Cardiac septum (tissue), 1 donor: ENCODE data around the gene NXNL2. TPM values are rescaled to one million over a fixed set of nuclear protein-coding genes. Genes with fewer than 3 reads are reported as not detected.
A peak's percentile ranks its signal among the peaks of the same experiment; 100 is the strongest.

Experiments
- DNase-seq: peaks from one replicate; pipeline ENCODE4 v3.0.0-alpha.2; 2020; ENCODE audit warnings: low spot score
- intact Hi-C: fragments of 100-400 bp; cut with DNase I; formaldehyde crosslinking; loops from one replicate; pipeline ENCODE4 v1.14.0; 2022
- long read RNA-seq: library from polyadenylated mRNA; unstranded; transcript quantifications from one replicate; pipeline ENCODE4 v2.0.0, GENCODE V29; 2021
- total RNA-seq: library from RNA; stranded (reverse); fragmentation: NEBNext Ultra II Directional; extraction: Animal tissue kit (Norgen Biotek cat#: 25700); gene quantifications from one replicate; pipeline ENCODE4 v1.2.1, GENCODE V29; 2021
- donor health status: DM: no; HTN: no; CAD: no.

Gene NXNL2
- not detected for total RNA-seq
- long read RNA-seq = 0 reads

DNA sequence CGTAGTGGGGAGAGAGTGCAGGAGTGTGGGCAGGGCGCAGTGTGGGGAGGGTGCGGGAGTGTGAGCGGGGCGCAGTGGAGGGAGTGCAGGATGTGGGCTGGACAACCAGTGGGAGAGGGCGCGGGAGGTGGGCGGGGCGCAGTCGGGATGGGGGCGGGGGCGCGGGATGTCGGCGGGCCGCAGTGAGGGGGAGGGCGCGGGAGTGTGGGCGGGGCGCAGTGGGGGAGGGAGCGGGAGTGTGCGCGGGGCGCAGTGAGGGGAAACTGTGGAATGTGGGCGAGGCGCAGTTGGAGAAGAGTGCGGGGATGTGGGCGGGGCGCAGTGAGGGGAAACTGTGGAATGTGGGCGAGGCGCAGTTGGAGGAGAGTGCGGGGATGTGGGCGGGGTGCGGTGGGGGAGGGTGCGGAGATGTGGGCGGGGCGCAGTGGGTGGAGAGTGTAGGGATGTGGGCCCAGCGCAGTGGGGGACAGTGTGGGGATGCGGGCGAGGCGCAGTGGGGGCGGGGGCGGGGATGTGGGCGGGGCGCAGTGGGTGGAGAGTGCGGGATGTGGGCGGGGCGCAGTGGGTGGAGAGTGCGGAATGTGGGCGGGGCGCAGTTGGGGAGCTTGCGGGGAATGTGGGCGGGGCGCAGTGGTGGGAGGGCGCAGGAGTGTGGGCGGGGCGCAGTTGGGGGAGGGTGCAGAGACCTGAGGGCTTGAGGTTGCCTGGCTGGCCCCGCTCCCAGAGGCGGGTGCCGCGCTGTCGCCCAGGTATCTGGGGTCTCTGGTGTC, at the start of gene NXNL2:
TSS of gene NXNL2 (plus strand) at position 723 of the 770 bp plus-strand sequence. CDS start 257 bp downstream, outside the sequence.
- intact Hi-C loops = no loop called here
- peak; percentile 93 for DNase-seq

GRCh38 chr9:88488166-88488565, 46.8 kb upstream of the NXNL2 start:
- no peak for DNase-seq
- intact Hi-C loops = no loop called here

- intact Hi-C loops = no loop called here
- DNase-seq = no peak
Measured at GRCh38 chr9:88494983-88495721, 39.8 kb upstream of the NXNL2 start.

- DNase-seq = no peak
- intact Hi-C loops = no loop called here
Measured at GRCh38 chr9:88497224-88497623, 37.8 kb upstream of the NXNL2 start.

GRCh38 chr9:88498880-88499279, 36.1 kb upstream of the NXNL2 start:
- intact Hi-C loops = no loop called here
- DNase-seq = no peak

GRCh38 chr9:88501086-88501485, 33.9 kb upstream of the NXNL2 start:
- intact Hi-C loops = no loop called here
- DNase-seq = no peak

DNA sequence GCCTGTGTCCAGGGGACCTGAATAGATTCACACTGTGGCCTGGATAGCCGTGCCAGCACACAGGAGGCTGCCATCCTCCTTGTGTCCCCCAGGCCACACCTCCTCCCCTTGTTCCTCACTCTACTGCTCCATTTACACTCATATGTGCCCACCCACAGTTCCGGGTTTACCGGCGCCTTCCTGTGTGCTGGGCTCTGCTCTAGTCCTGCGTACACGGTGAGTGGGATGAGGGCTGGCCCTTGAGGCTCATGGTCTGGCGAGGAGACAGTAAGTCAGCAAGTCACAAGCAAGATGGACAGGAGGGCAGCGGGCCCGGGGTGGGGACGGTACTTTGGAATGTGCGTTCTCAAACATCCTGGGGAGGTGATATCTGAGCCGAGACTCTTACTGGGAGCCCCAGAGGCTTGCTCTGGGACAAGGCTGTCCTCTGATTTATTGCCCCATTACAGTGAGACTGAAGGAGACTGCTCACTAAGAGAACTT, 32.4 kb upstream of the NXNL2 start:
- no peak for DNase-seq
- intact Hi-C loops = no loop called here

GRCh38 chr9:88503081-88503844, 31.7 kb upstream of the NXNL2 start:
- intact Hi-C loops = no loop called here

GRCh38 chr9:88503845-88504764, 30.9 kb upstream of the NXNL2 start:
- DNase-seq = no peak
- intact Hi-C loops = no loop called here

More at GRCh38 chr9:88503081-88503844, 31.7 kb upstream of the NXNL2 start:
- DNase-seq = no peak

GRCh38 chr9:88508326-88508725, 26.7 kb upstream of the NXNL2 start:
- intact Hi-C loops = no loop called here
- DNase-seq = no peak

GRCh38 chr9:88511906-88512305, 23.1 kb upstream of the NXNL2 start:
- peak; percentile 12 for DNase-seq
- intact Hi-C loops = no loop called here

- peak; percentile 19 for DNase-seq
- intact Hi-C loops = no loop called here
Measured at GRCh38 chr9:88514247-88514646, 20.7 kb upstream of the NXNL2 start.

DNA sequence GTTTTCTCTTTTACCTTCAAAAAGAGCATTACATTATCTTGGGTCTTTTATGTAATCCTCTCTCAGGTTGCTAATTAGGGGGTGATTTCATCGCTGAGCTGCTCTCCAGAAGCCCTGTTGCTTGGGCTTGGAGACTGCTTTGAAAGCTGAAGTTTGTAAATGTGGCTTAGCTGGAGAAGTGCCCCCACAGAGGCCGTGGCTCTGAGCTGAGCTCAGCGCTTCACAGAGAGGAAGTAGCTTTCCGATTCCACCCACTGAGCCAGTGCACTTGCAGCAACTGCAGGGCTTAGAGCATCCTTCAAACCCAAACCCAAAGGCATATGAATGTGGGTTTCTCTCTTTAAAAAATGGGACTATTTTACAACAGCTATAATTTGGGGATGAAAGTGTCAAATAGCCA, 13.7 kb upstream of the NXNL2 start:
- intact Hi-C loops = no loop called here

GRCh38 chr9:88522360-88522759, 12.6 kb upstream of the NXNL2 start:
- intact Hi-C loops = no loop called here
- no peak for DNase-seq

More for the DNA sequence above, 13.7 kb upstream of the NXNL2 start:
- DNase-seq = no peak

DNA sequence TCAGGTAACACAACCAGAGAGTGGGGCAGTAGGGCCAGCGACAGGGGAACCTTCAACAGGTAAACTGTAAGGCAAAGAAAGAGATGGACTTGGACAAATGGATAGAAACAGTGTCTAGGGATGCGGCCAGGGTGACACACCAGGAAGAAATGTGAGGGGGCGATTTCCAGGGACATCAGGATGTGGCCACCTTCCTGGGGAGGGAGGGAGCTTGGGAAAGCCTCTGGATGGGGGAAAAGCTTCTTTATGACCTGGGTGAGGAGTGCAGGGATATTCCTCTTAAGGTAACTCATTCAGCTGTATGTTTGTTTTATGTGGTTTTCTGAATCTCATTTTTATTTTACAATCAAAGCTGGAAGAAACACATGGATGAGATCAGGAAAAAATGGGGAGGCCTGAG, 11.9 kb upstream of the NXNL2 start:
- no peak for DNase-seq
- intact Hi-C loops = no loop called here

DNA sequence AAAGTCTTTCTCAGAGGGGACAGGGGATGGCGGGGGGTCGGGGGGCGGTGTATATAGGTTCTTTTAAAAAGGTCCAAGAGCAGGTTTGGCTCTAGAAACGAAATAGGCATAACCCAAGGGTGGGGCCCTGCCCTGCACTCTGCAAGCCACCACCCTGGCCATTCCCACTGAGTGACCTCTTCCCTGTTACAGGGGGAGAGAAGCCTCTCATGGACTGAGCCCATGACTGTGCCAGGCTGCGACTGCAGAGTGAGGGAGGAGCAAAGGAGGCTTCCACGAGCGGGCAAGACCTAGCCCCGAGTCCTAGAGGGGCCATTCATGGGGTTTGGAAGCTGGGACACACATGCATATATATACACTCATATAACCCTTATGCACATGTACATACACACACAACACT, 10.1 kb upstream of the NXNL2 start:
- intact Hi-C loops = no loop called here

DNA sequence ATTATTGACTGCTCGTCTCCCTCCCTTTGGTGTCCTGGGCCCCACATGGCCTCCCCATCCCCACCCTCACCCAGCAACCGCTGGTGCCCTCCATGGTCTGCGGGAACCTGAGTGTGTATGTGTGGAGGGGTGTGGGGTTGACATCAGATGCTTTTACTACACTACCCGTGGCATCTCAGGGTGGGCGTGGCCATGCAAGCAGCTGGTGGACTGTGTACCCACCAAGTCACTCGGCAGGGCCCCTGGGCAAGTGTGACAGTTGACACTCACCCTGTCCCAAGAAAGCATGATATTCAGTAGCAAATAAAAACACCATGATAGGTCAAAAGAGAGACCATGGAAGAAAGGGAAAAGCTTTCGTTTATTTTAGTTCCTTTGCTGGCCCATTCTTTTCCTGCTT, 7.4 kb upstream of the NXNL2 start:
- no peak for DNase-seq
- intact Hi-C loops = no loop called here

More for the DNA sequence above, 10.1 kb upstream of the NXNL2 start:
- DNase-seq = no peak

- intact Hi-C loops = no loop called here
- no peak for DNase-seq
Measured at GRCh38 chr9:88528080-88528790, 6.7 kb upstream of the NXNL2 start.
